Activated CD8-positive, alpha-beta memory T cell treated with anti-CD3 and anti-CD28 coated beads, Interleukin-2, amount 50 U/mL, for 4 hours (primary cell): Measurements from ENCODE around the gene MPRIP.

ENCODE experiments used
- DNase-seq: peaks from one replicate; pipeline ENCODE4 v3.0.0-alpha.2; 2020

MPRIP gene

DNA sequence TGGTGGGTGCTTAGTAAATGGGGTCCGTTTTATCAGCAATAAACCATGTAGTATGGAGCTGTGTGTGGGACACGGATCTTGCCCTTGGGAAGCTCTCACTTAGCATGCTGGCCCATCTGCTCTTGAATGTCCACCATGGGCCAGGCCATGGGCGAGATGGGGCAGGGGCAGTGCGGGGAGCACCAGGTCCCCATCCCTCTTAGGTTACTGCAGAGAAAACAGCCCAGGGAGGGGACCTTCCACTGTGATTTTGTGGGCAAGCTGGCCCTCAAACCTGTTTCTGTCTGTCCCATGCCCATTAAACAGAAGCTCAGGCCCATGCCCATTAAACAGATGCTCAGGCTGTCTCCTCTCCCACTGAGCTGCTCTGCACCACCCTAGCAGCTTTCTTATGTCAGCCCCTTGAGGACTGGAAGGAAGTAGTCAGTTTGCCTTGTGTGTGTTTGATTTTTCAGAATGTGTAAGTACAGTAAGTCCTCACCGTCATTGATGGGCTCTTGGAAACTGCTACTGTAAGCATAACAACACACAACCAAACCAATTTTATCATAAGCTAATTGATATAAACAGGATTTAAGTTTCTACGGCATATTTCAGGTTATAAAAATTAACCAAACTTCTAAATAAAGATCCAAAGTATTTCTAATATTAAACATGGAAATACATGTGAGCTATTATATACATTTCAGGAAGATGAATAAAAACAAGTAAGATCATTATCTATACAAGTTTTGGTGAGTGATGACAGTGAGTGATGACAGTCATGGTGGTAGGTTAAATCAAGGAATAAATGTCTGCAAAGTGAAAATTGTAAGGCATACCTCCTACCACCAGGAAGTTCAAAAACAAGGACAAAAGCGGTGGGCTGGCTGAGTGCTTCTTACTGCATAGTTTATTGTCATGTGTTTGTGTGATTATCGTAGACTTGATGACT is 11.5 kb downstream of the MPRIP start:
- DNase-seq = no peak

DNA sequence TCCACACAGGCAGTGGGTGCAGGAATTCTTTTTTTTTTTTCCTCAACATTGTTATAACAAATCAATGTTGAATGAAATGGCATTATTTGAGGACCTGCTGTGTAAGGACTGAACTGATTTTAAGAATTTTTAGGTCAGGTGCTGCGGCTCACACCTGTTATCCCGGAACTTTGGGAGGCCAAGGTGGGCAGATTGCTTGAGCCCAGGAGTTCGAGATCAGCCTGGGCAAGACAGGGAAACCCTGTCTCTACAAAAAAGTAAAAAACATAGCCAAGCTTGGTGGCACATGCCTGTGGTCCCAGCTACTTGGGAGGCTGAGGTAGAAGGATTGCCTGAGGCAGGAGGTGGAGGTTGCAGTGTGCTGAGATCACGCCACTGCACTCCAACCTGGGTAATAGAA is 12.4 kb downstream of the MPRIP start:
- no peak for DNase-seq

DNA sequence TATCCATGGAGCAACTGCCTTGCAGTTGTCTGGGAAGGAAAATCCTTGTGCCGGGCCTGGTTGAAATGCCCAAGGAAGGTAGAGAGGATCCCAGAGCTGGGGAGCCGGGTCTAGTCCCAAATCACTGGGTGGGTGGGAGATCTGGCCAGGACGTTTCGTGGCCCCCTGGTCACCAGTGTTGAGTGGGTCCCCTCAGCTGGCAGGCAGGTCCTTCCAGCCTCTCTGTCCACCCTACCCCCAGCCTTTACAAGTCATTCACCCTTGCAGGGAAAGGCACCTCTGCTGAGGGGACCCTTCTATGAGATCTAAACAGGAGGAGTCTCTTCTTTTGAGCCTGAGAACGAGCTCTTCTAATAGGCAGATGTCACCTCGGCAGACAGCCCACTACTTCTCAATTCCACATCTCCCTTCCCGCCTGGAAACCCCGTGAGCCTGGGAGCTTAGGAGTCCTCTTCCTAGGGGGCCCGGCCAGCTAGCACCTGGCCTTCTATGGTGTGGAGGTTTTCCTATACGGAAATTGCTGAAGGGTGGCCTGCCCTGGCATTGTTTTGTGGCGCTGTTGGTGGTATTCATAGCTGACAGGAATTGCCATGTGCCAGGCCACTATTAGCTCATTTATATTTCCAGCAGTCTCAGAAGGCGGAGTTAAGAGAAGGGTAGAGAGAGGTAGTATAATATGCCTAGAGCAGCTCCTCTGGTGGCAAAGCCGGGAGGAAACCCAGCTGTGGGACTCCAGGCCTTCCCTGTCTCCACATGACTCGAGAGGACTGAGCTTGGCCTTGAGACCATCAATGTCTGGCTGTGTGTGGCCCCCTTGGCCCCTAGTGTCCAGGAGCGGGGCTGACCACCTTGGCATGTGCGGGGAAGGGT is 13.3 kb downstream of the MPRIP start:
- DNase-seq = no peak

DNA sequence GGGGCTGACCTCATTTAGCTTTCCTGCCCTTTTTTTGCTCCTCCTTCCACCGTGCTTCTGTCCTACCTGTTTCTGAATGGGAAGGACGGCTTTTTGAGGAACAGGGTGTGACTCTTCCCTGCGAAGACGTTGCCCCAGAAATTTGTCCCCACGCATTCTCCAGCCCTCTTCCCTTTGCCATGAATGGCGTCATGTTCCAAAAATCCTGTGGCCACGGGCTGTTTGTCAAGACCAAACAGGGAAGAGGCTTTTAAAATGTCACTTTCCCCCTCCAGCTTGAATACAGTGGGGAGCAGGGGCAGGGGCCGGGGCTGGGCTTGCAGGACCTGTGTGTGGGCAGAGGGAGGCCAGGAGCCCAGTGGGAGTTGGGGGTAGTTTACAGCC is 13.9 kb downstream of the MPRIP start:
- DNase-seq = no peak

DNA sequence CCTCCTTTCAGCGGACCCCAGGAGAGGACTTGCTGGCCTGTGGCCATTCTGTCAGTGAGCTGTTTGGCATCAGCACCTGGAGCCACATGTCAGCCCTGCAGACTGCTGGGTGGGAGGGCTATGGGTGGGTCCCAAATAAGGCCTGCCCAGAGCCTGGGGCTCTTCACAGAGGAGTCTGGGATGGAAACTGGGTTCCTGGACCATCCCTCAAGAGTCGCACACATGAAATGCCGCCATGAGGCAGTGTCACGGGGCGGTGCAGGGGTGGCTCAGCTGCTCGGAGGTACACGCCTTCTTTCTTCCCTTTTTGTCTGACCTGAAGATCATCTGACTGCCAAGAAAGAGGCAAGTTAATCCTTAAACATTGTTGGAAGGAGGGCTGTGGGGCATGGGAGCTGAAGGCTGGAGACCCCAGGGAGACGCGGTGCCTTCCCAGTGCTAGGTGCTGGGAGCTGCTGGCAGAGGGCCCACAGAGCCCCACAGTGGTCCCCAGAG is 14.8 kb downstream of the MPRIP start:
- DNase-seq = no peak

DNA sequence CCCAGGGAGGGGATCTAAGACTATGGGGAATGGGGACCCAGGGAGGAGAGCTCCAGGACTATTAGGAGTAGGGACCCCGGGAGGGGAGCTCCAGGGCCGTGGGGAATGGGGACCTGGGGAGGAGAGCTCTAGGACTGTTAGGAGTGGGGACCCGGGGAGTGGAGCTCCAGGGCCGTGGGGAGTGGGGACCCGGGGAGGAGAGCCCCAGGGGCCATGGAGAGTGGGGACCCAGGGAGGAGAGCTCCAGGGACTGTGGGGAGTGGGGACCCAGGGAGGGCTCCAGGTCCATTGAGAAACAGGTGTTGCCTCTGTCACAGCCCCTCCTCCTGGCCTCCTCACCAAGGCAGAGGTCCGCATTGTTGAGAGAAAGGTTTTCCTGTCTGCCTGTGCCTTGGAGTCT is 16.0 kb downstream of the MPRIP start:
- DNase-seq = no peak

DNA sequence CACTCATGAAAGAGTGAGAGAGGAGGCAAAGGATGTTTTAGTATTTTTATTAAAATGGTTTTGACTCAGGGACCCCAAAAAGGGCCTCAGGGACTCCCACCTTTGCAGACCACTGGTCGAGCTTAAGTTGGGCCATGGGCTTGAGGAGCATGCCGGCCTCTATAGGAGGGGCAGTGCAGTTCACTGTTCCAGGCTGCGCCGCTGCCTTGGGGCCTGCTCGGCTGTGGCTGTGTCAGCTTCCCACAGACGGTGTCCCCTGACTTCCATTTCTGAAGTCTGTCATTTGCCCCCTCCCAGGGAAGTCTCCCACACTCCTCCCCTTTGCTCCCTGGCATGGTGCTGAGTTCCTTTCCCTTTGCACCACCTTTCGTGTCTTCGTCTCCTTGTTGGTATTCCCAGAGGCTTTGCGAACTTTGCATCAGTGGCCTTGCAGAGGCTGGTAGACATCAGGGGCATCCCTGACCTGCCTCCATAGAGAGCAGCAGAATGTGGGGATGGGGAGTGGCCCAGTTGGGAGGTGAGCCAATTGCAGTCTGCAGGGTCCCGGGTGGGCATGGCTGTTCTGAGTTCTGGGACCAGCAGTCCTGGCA is 17.1 kb downstream of the MPRIP start:
- no peak for DNase-seq

DNA sequence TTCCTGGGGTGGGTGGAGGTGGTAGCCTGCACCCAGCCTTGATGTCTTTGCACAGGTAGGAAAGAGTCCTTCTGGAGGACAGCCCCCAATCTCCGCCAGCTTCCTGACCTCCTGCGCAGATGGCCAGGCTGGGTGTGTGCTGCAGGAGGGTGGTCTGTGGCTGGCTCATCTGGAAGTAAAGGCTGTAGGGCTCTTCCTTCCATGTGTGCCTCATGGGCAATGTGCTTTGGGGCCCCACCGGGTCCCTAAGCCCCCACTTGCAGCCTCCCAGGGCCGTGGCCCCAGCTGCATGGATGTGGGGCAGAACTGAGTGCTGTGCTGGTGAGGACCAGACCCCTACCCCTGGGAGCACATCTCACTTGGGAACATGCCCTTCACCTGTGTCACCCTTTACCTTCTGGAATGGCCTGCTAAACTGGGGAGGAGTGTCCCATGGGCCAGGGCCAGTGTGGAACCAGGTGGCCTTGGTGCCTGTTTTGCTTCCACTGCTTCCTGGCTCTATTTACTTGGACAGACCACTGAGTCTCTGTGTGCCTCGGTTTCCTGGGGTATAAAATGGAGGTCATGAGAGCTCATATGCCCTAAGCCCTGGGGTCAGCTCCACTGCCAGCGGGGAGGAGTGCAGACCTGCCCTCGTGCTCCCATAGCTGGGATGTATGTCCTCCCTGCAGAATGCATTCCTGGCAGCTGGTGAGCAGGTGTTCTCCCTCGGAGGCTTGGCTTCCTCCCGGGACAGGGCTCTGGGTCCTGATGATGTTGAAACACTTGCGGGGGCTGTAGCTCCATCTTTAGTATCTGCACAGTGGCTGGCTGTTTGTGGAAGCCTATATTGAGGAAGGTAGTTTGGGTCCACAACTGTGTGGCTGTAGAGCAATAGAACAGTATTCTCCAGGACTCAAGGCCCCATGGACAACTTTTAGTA is 18.0 kb downstream of the MPRIP start:
- DNase-seq = no peak

DNA sequence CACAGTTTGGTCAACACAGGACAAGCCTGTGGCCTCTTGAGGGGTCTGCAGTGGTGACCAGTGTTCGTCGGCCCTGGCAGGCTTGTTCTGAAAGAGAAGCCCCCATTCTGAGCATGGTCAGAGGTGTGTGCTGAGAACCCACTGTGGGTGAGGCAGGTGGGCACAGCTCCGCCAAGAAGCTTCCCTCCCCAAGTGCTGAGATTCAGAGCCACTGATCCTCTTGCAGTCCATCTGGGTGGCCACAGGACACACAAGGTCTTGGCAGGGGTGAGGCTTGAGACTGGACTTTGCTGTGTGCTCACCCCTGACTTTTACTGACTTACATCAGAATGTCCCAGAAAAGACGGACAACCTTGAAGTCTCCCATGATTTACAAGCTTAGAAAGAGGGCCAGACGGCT is 18.7 kb downstream of the MPRIP start:
- no peak for DNase-seq

DNA sequence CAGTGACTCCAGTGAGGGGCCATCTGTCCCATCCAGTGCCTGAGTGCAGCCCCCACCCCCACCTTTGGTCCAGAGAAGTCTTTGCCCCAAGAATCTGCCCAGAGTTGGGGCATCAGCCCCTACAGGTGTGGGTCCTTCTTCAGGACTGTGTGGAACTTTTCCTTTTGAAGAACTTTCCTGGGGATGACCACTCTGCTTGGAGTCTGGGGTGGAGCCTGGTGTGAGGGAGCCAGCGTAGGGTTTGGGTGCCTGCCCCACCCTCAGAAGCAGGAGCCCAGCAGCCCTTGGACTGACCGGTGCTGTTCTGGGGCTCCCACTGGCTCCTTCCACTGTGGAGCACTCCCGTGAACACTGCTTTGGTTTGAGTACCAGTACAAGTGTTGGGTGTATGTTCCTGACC is 19.3 kb downstream of the MPRIP start:
- DNase-seq = no peak

DNA sequence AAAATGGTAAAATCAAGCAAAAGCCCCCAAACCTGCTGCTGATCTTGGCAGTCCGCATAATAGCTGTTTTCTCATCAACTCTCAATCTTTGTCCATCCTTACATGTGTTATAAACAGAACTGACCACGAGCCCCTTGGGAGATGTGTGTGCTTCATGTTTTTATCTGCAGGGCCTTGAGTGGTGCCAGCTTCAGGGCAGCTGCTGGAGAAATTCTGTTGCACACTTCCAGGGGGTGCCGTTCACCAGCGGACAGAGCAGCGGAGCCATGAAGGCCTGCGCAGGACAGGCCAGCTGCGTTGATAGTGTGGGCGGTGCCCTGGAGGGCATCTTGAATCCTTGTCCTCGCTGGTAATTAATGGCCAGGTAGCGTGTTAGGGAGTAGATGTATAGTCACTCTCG is 20.1 kb downstream of the MPRIP start:
- DNase-seq = no peak

DNA sequence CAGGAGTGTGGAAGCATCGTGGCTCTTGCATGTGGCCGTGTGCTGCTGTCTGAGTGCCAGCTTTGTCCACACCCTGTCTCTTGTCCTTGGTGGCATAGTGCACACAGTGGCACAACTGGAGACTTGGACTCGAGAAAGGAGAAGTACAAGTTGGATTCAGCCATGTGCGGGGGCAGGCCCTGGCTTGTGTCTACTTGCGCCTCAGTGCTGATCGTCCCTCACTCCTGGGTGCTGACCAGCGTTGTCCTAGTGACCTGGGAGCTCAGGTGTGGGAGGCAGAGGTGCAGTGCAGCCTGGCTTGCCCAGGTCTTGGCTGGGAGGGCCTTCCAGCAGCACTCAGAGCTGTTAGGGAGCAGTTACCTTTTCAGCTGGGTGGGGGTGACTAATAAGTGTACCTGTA is 20.6 kb downstream of the MPRIP start:
- DNase-seq = no peak

DNA sequence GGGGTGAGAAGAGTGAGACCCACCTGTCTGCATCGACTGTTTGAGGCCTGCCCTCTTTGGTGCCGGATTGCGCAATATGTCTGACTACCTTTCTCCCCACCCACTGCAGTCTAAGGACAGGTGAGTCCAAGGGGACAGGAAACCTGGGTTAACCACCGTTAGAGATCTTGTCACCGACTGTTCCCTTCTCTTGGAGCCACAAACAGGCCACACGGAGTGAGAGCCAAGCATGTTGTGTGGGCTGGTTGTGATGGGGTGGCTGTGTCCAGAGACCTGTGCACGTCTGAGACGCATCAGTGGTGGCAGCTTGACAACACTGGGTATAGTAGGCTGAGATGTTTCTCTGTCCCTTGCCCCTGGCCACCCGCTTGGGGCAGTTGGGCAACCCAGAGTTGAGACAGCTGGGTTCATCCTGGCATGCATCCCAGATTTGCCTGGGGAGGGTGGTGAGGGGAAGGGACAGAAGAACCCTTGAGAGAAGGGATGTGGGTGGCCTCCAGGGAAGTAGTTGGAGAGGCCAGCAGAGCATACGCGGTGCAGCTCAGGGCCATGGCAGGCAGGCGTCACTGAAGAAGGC is 21.4 kb downstream of the MPRIP start:
- DNase-seq = no peak

DNA sequence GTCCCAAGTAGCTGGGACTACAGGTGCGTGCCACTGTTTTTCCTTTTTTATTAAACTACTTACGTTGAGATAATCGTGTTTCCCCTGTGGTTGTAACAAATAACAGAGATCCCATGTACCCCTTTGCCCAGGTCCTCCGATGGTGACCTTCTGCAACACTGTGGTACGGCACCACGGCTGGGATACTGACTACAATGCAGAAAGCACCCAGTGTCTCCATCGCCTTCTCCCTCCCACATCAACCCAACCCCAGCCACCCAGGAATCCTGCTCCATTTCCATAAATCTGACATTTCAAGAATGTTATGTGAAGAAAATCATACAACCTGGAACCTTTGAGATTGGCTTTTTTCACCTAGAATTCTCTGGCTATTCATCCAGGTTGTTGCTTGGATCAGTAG is 22.1 kb downstream of the MPRIP start:
- DNase-seq = no peak

DNA sequence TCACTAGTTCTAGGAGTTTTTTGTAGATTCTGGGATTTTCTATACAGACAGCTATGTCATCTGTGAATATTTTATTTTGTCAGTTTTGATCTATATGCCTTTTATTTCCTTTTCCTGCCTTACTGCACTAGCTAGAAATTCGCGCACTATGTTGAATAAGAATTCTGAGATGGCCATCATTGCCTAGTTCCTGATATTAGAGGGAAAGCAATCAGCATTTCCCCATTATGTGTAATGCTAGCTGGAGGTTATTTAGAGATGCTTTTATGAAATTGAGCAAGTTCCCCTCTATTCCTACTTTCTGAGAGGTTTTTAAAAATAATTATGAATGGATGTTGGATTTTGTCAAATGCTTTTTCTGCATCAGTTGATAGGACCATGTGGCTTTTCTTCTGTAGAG is 23.8 kb downstream of the MPRIP start:
- DNase-seq = no peak

DNA sequence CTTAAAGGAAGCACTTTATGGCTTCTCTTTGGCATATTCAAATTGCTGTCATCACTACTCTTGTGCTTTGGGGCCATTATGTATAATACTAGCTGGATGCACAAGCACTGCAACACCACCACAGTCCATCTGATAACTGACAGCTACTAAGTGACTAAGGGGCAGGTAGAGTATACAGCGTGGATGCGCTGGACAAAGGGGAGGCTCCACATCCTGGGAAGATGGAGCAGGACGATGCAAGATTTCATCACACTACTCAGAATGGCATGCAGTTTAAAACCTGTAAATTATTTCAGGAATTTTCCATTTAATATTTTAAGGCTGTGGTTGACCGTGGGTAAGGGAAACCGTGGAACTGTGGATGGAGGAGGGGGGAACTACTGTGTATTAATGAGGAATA is 25.0 kb downstream of the MPRIP start:
- DNase-seq = no peak

DNA sequence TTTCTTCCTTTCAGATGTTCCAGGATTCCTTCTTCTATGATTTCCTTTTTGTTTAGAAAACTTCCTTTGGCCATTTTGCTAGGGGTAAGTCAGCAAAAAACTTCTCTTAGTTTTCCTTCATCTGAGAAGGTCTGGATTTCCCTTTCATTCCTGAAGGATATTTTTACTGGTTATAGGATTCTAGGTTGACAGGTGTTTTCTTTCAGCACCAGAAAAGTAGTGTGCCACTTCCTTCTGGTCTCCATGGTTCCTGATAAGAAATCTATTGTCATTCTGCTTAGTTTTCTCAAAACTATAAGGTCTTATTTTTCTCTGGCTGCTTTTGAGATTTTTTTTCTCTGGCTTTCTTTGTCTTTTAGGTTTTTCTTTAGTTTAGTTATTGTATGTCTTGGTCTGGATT is 27.6 kb downstream of the MPRIP start:
- DNase-seq = no peak

DNA sequence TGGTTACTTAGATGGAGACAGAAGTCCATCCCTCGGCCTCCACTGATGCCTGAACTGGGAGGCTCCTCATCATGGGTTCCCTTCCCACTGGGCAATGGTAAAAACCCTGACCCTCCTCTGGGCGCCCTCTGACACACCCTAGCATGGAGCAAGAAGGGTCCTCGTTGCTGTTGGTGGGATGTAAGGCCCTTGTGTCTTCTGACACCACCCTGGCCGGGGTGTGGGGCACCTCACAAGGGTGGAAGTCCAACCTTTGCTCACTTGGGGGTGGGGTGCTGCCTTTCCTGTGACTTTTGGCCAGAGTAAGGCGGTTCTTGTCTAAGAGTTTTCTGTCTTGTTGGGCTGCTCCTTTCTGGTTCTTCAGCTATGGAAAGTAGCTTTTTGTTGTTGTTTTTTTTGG is 28.7 kb downstream of the MPRIP start:
- no peak for DNase-seq

DNA sequence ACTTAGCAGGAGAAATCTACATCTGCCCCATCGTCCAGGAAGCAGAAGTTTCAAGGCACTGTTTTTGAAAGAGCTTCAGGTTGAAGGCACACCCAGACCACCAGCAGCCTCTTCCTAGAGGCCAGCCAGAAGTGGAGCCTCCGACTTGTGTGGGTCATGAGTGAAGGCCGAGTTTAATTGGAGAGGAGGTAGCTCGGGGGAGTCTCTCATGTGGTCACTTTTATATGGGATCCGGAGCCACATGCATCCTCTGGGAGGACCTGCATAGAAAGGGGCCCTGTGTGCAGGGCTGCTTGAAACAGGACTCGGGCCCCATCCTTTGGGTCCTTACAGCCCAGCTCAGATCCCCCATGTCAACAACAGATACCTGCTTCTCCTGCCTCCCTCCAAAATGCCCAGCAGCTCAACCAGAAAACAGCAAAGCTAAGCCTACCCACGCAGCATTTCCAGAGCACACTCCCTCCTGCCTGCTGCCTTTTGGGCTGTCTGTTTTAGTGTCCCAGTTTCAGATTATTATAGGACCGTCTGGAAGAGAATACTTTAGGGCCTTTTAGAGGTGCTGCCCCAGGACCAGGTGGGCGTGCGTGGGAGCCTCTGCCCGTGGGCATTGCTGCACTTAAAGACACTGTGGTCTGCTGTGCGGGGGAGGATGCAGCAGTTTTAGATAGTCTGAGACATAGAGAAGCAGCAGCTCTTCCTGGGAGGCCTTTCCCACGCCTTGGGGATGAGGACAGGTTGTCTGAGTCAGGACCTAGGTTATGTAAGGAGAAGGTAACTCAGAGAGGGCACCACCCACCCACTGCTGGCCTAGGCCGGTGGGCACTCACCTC is 29.5 kb downstream of the MPRIP start:
- DNase-seq = no peak

DNA sequence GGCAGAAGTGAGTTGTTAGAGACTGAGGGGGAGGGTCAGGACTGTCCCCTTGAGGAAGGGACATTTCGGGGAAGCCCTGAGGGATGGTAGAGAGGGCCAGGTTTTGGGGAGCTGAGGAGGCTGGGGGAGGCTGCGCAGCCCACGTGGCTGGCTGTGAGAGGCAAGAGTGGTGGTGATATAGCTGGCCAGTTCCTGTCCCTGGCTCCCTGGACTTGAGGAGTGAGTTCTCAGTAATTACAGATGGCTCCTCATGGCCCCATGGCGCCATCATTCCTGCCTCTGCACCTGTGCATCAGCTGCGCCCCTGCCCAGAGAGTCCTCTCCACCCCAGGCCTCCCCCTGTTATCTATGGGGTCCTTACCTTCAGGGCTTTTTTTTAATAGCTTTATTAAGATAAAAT is 30.3 kb downstream of the MPRIP start:
- no peak for DNase-seq

DNA sequence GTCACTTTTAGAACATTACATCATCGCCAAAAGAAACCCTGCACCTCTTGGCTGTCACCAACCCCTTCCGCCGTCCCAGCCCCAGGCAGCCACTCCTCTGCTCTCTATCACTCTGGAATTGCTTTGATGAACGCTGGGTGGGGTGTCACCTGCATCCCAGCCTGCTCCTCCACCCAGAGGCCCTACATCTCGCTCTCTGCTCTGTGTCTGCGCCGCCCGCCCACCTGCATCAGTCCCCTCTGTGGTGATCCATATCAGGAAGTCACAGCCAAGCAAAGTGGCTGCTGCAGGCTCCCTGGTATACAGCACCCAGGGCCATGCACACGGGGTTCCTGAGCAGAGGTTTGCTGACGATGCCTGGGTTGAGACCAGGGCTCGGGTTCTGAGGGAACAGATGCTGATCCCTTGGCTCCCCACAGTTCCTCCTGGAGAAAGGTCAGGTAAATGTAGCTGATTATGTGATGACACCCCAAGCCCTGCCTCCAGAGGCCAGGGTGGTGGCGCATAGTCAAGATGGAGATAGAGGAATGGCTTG is 30.8 kb downstream of the MPRIP start:
- DNase-seq = no peak
